Lower leg skin (tissue), 4 donors: ENCODE measurements around the gene ACOT11. TPM values are rescaled to one million over a fixed set of nuclear protein-coding genes. Genes with fewer than 3 reads are reported as not detected.

Source experiments
- DNase-seq, 2 donors: peaks; one replicate each; pipeline ENCODE4 v3.0.0-alpha.2; 2019; ENCODE audit warnings: low spot score in 2 of 2
- H3K4me3 ChIP-seq: fragments of 200-600 bp; sonication (generic); 2 replicates; pipeline ENCODE4 v1.5.1; 2017; ENCODE audit warnings: mild to moderate bottlenecking, low read depth; ENCODE audit not compliant: poor library complexity, severe bottlenecking
- POLR2A ChIP-seq, 2 donors: fragments of 450-650 bp; IDR thresholded peaks; one replicate each; pipeline ENCODE4 v1.6.1; 2016 to 2017; ENCODE audit warnings: antibody characterized with exemption in 2 of 2, mild to moderate bottlenecking in 1 of 2, moderate library complexity in 1 of 2
- WGBS, 2 donors: methylation state at CpG; one replicate each; pipeline ENCODE4 v1.1.5; 2018; 5-methylcytosine and 5-hydroxymethylcytosine counted together
- intact Hi-C: fragments of 100-400 bp; cut with DNase I; formaldehyde crosslinking; loops from one replicate; pipeline ENCODE4 v1.15.0; 2023; ENCODE audit warnings: low total_unique reads
- total RNA-seq, 4 donors: library from RNA; depleted of rRNA; stranded (reverse); fragments of >200 nt; gene quantifications; one replicate each; pipeline ENCODE4 v1.1.0, GENCODE V29; 2016
- TF ChIP-seq, protein P1 (sequence below), 3 donors: fragments of 450-650 bp; IDR thresholded peaks; one replicate each; pipeline ENCODE4 v1.5.1; 2016; ENCODE audit warnings: antibody characterized with exemption in 3 of 3, mild to moderate bottlenecking in 3 of 3, moderate library complexity in 2 of 3

ACOT11 gene
- total RNA-seq, 4 donors from 2014 or later = 1.9 to 3.9 (median 2.2) TPM

DNA sequence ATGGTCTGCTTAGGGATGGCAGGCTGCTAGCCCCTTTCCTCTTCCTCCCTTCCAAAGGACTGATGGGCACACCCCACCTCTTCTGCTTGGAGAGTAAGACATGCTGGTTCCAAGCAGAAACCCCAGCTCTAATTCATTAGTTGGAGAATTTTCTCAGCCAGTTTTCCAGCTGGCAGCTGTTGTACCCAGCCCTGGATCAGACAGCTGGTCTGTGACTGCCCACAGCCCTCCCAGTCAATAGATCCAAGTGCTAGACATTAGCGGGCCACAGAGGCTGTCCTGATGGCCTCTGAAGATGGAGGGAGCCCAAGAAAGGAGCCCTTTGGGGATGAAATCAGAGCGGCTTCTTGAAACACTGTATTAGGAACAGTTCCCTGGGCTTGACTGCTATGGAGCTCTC, 35.8 kb downstream of the ACOT11 start:
- TF ChIP-seq POLR2A (IDR thresholded peaks at IDR 0.05) = no peak
- TF ChIP-seq, protein P1, sequence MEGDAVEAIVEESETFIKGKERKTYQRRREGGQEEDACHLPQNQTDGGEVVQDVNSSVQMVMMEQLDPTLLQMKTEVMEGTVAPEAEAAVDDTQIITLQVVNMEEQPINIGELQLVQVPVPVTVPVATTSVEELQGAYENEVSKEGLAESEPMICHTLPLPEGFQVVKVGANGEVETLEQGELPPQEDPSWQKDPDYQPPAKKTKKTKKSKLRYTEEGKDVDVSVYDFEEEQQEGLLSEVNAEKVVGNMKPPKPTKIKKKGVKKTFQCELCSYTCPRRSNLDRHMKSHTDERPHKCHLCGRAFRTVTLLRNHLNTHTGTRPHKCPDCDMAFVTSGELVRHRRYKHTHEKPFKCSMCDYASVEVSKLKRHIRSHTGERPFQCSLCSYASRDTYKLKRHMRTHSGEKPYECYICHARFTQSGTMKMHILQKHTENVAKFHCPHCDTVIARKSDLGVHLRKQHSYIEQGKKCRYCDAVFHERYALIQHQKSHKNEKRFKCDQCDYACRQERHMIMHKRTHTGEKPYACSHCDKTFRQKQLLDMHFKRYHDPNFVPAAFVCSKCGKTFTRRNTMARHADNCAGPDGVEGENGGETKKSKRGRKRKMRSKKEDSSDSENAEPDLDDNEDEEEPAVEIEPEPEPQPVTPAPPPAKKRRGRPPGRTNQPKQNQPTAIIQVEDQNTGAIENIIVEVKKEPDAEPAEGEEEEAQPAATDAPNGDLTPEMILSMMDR (IDR thresholded peaks at IDR 0.05) = no peak
- no peak for DNase-seq
- WGBS, 2 donors = 74 to 100% methylated on average over 2 of the region's 2 CpGs
- intact Hi-C loops = no loop called here
- H3K4me3 ChIP-seq = no peak overlapping the region

DNA sequence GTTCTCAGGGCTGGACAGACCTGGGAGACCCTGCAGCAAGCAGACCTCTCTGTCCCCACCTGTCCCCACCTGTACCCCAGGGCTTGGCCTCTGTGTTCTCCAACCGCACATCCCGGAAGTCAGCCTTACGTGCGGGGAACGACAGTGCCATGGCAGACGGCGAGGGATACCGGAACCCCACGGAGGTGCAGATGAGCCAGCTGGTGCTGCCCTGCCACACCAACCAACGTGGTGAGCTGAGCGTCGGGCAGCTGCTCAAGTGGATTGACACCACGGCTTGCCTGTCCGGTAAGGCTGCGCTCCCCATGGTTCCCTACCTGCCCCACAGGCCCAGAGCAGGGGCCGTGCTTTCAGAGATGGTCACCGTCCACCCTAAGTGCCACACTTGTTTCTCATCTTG, 36.5 kb downstream of the ACOT11 start:
- 95 to 96% methylated on average over 17 of the region's 17 CpGs for WGBS, 2 donors
- TF ChIP-seq, protein P1 (IDR thresholded peaks at IDR 0.05) = no peak
- TF ChIP-seq POLR2A (IDR thresholded peaks at IDR 0.05) = no peak
- intact Hi-C loops = no loop called here
- H3K4me3 ChIP-seq = no peak overlapping the region
- DNase-seq = no peak

DNA sequence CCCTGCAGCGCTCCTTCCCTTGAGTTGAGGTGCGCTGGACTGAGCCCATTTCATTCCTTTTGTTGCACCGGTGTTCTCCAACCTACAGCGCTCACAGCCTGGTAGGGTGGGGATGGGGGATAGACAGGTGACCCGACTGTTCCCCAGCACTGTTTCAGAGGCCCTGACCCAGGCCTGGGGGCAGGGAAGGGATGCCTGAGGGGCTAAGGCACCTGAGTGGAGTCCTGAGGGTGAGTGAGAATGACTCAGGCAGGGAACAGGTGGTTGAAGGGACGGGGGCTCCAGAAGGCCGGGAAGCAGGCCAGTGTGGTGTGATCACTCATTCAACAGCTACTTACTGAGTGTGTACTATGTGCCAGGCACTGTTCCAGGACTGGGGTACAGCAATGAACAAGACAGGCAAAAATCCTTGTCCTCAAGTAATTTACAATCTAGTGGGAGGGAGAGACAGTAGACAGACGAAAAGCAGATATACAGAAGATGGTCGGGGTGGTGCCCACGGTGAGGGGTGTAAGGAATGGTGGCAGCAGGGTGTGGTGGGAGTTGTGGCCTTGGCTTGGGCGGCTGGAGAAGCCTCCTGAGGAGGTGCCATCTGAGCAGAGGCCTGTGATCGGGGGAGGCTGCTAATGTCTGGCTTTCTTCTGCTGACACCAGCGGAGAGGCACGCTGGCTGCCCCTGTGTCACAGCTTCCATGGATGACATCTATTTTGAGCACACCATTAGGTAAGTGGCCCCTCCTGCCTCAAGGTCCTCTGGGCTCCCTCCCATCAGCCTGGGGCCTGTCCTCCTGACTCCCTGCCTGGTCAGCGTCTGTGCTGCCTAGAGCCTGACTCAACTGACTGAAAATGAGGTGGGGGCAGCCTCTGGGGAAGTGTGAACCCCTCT, 37.4 kb downstream of the ACOT11 start:
- H3K4me3 ChIP-seq = no peak overlapping the region
- DNase-seq = no peak
- intact Hi-C loops = no loop called here
- TF ChIP-seq POLR2A (IDR thresholded peaks at IDR 0.05) = no peak
- TF ChIP-seq, protein P1 (IDR thresholded peaks at IDR 0.05) = no peak
- 93 to 94% methylated on average over 15 of the region's 15 CpGs for WGBS, 2 donors

DNA sequence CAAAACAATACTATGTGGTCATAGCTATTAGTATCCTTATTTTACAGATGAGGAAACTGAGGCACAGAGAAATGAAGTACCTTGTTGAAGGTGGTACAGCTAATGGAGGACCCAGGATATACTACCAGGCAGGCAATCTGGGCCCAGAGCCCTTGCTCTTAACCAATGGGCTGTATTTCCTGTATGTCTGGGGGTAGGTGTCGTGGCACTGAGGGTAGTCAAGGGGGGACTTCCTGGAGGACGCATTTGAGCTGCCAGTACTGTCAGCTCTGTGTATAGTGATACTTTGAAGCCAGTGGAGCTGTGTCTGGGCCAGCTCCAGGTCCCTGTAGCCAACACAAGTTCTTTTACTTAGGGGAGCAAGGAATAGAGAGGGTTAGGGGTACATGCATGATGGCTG, 40.3 kb downstream of the ACOT11 start:
- DNase-seq = no peak
- 63 to 86% methylated on average over 2 of the region's 2 CpGs for WGBS, 2 donors
- intact Hi-C loops = no loop called here
- H3K4me3 ChIP-seq = no peak overlapping the region
- TF ChIP-seq, protein P1 (IDR thresholded peaks at IDR 0.05) = no peak
- no peak for TF ChIP-seq POLR2A (IDR thresholded peaks at IDR 0.05)

DNA sequence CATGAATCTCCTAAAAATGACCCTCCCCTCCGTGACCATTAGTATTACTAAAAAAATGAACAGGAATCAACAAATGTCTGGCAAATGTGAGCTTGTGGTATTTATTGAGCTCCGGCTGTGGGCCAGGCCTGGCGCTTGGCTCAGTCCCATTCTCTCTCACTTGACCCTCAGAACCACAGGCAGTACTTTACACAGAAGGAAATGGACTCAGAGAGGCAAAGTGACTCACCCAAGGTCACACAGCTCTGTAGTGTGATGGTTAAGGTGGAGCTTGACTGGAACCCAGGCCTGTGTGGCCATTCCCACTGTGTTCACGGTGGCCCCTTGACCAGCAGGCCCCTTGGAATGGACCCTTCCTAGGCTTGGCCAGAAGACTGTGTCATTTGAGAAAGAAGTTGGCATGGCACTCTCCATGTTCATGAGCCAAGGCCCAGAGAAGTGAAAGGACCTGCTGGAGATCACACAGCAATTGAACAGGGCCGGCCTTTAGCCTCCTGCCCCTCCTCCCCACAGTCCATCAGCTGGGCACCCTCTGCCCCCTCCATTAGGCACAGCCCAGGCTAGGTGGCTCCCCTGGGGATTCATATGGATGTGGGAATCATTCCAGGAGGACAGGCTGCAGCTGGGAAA, 43.2 kb downstream of the ACOT11 start:
- TF ChIP-seq POLR2A (IDR thresholded peaks at IDR 0.05) = no peak
- TF ChIP-seq, protein P1 (IDR thresholded peaks at IDR 0.05) = no peak
- intact Hi-C loops = no loop called here
- no peak overlapping the region for H3K4me3 ChIP-seq
- DNase-seq = no peak
- WGBS, 2 donors = 86 to 95% methylated on average over 4 to 5 of the region's 5 CpGs
